HepG2 (cell line): ENCODE measurements around the gene SDR9C7. TPM values are rescaled to one million over a fixed set of nuclear protein-coding genes. Genes with fewer than 3 reads are reported as not detected.
"Not testable (repeated sequence)": the region's sequence is repeated elsewhere in the genome, so short reads cannot be mapped to it uniquely, and the experiment has no call there.

Experiments
- ATAC-seq: fragments of 200-7000 bp; cut with Tn5 transposase; 3 replicates; pipeline ENCODE4 v1.9.1; 2020; ENCODE audit warnings: mild to moderate bottlenecking, moderate library complexity
- BruUV-seq: library from RNA; stranded (reverse); fragments of 400-500 nt; replicated peaks from 2 replicates; lab custom pipeline; 2021; lab: Mats Ljungman, UMichigan
- CTCF ChIA-PET: fragments of 300-600 bp; formaldehyde crosslinking; extraction: SDS; loops from one replicate; lab custom pipeline; 2021; ENCODE audit warnings: low total read pairs, inconsistent platforms, low intra/inter-chr PET ratio; lab: Yijun Ruan, JAX
- POLR2A ChIA-PET: fragments of 350-600 bp; sonication (Branson Sonifier 250); formaldehyde crosslinking; loops from one replicate; lab custom pipeline; 2020; ENCODE audit warnings: antibody characterized with exemption, inconsistent platforms; lab: Yijun Ruan, JAX
- DNase-seq: peaks from one replicate; pipeline ENCODE4 v3.0.0-alpha.2; 2015; ENCODE audit warnings: low spot score
- FAIRE-seq: peaks from 3 replicates; lab custom pipeline; 2011; peaks lifted over from hg19 to GRCh38; lab: Jason Lieb, UNC
- H2AFZ ChIP-seq: one replicate; pipeline ENCODE4 v1.6.1; 2011; ENCODE audit warnings: low read length, inconsistent platforms
- H3K27ac ChIP-seq: fragments of 300-600 bp; 3 replicates; pipeline ENCODE4 v1.8.0; 2011; ENCODE audit warnings: mixed run types, mild to moderate bottlenecking, mixed read lengths, low read length, inconsistent platforms; ENCODE audit not compliant: insufficient read depth; ENCODE audit errors: extremely low read length
- H3K27me3 ChIP-seq, 2 experiments: fragments of 200-600 bp in 1 of 2; 2 replicates in 1 of 2; 3 replicates in 1 of 2; pipeline versions ENCODE4 v1.6.0 to v1.8.0; 2011; ENCODE audit warnings: low read length in 2 of 2, mild to moderate bottlenecking in 2 of 2, moderate library complexity in 2 of 2, inconsistent platforms in 1 of 2; ENCODE audit not compliant: insufficient read depth in 2 of 2, control insufficient read depth in 1 of 2
- H3K36me3 ChIP-seq, 2 experiments: fragments of 200-600 bp in 1 of 2; replicated peaks in 1 of 2; 2 replicates in 1 of 2; 3 replicates in 1 of 2; pipeline versions ENCODE4 v1.5.1 to v1.8.0; 2011; ENCODE audit warnings: low read length in 2 of 2, inconsistent platforms in 1 of 2; ENCODE audit not compliant: insufficient read depth in 2 of 2, control insufficient read depth in 1 of 2
- H3K4me1 ChIP-seq: 2 replicates; pipeline ENCODE4 v1.5.1; 2012; ENCODE audit warnings: low read length, inconsistent platforms; ENCODE audit not compliant: insufficient read depth
- H3K4me2 ChIP-seq: 2 replicates; pipeline ENCODE4 v1.6.0; 2011; ENCODE audit warnings: low read depth, low read length, inconsistent platforms
- H3K4me3 ChIP-seq, 3 experiments: fragments of 200-600 bp in 1 of 3; sonication (generic), shearing (Covaris generic) in 1 of 3; replicated peaks in 1 of 3; 2 replicates each; pipeline ENCODE4 v1.5.1; 2011 to 2016; ENCODE audit warnings: low read length in 3 of 3, inconsistent platforms in 2 of 3, low read depth in 2 of 3, mild to moderate bottlenecking in 2 of 3, control low read depth in 1 of 3, mixed read lengths in 1 of 3; ENCODE audit not compliant: insufficient read depth in 1 of 3
- H3K79me2 ChIP-seq: one replicate; pipeline ENCODE4 v1.6.1; 2011; ENCODE audit warnings: low read length, inconsistent platforms; ENCODE audit not compliant: insufficient read depth
- H3K9ac ChIP-seq: 2 replicates; pipeline ENCODE4 v1.6.0; 2011; ENCODE audit warnings: mild to moderate bottlenecking, low read depth, low read length, inconsistent platforms; ENCODE audit not compliant: insufficient read depth
- H3K9me3 ChIP-seq: 2 replicates; pipeline ENCODE4 v1.5.1; 2012; ENCODE audit warnings: mild to moderate bottlenecking, low read length
- H4K20me1 ChIP-seq: 2 replicates; pipeline ENCODE4 v1.6.0; 2011; ENCODE audit warnings: inconsistent platforms, mild to moderate bottlenecking, low read length, moderate library complexity; ENCODE audit not compliant: insufficient read depth
- POLR2AphosphoS5 ChIP-seq: IDR thresholded peaks from 2 replicates; pipeline ENCODE4 v1.6.1; 2012; ENCODE audit warnings: low read depth, low read length
- WGBS: methylation state at CpG from one replicate; pipeline ENCODE4 v1.1.6; 2017; ENCODE audit warnings: low lambda C conversion rate; 5-methylcytosine and 5-hydroxymethylcytosine counted together
- in situ Hi-C: cut with HindIII; loops from 2 replicates; pipeline ENCODE4 v1.10.0; 2017; ENCODE audit warnings: low pct_unique_long_range_greater_than_20kb; ENCODE audit not compliant: extremely low pct_ligation_motif_present
- intact Hi-C: fragments of 100-400 bp; cut with micrococcal nuclease; formaldehyde crosslinking; loops from one replicate; pipeline ENCODE4 v1.10.0; 2022; ENCODE audit not compliant: unreplicated experiment
- polyA plus RNA-seq, 8 experiments: library from polyadenylated mRNA; depleted of rRNA in 3 of 8; stranded (reverse) in 7 of 8; unstranded in 1 of 8; fragments of >200 nt; fragmentation: Illumina TruSeq in 4 of 8; extraction: Trizol in 4 of 8; gene quantifications; 2 replicates each; pipeline versions ENCODE4 v1.2.1 to v1.2.3, GENCODE V29; 2011 to 2016; ENCODE audit warnings: low read depth in 4 of 8, missing spikeins in 1 of 8, mixed read lengths in 1 of 8; ENCODE audit not compliant: insufficient read depth in 1 of 8
- total RNA-seq, 5 experiments: library from RNA; depleted of rRNA; stranded (reverse); fragments of >200 nt; fragmentation: Illumina TruSeq; extraction: Trizol; gene quantifications; 2 replicates each; pipeline ENCODE4 v1.2.3, GENCODE V29; 2016; ENCODE audit warnings: low read depth in 1 of 5

Gene SDR9C7
- total and polyA plus RNA-seq, 2 of the 13 experiments (the other 11 are each of a cell fraction or from before 2014, with no cell fraction given) = 0.04 TPM; not detected in 1

GRCh38 chr12:56962247-56962646 lies 28.0 kb upstream of the SDR9C7 start:
- in situ Hi-C loops = not testable (repeated sequence)

DNA sequence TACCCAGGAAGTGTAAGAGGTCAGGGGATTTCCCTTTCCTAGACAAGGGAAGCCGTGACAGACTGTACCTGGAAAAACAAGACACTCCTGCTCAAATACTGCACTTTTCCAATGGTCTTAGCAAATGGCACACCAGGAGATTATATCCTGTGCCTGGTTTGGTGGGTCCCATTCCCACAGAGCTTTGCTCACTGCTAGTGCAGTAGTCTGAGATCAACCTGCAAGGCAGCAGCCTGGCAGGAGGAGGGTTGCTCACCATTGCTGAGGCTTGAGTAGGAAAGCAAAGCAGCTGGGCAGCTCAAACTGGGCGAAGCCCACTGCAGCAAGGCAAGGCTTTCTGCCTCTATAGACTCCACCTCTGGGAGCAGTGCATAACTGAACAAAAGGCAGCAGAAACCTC lies 24.2 kb upstream of the SDR9C7 start:
- CTCF ChIA-PET = no interaction called here

More at GRCh38 chr12:56962247-56962646, 28.0 kb upstream of the SDR9C7 start:
- peaks cover 25% of the 10 kb centered on the region for H3K4me1 ChIP-seq
- DNase-seq, H3K4me3 ChIP-seq, H3K36me3 ChIP-seq, ATAC-seq, H3K79me2 ChIP-seq, POLR2A ChIA-PET, intact Hi-C loops, FAIRE-seq, H3K27me3 ChIP-seq, H3K27ac ChIP-seq, BruUV-seq, H3K4me2 ChIP-seq, H3K9ac ChIP-seq, H3K9me3 ChIP-seq, CTCF ChIA-PET, H2AFZ ChIP-seq, H4K20me1 ChIP-seq: not testable (repeated sequence)
- 22% methylated on average over 4 of the region's 4 CpGs for WGBS

More for the DNA sequence above, 24.2 kb upstream of the SDR9C7 start:
- Histone ChIP-seq H3K9me3 (peaks cover 9% of the 10 kb centered on the region; the same call in 1 of the 2 replicates), H3K27ac (no peak overlapping the region), H3K9ac (no peak overlapping the region), H3K4me3 (no peak overlapping the region), H3K36me3 (no peaks in the 10 kb centered on the region), H3K27me3 (no peaks in the 10 kb centered on the region), H3K4me2 (no peak overlapping the region)
- POLR2A ChIA-PET = interaction anchor here (1.4 kb wide), 1 partner anchor 17 kb away, joined by 3 read pairs; no protein-coding TSS in a partner anchor
- WGBS = 36% methylated on average over 2 of the region's 2 CpGs
- in situ Hi-C loops = no loop called here
- no TSS peak for BruUV-seq
- FAIRE-seq = no peak
- TF ChIP-seq POLR2AphosphoS5 = no peak
- TF ChIP-seq, all 625 proteins: peak for 0
- DNase-seq = no peak
- Histone ChIP-seq H3K79me2 (no peaks in the 10 kb centered on the region), H2AFZ (no peak overlapping the region), H3K4me1 (peaks cover 49% of the 10 kb centered on the region), H4K20me1 (no peaks in the 10 kb centered on the region)
- intact Hi-C loops = no loop called here
- no peak for ATAC-seq
